ENCODE data around the gene RAET1G. TPM values are rescaled to one million over a fixed set of nuclear protein-coding genes. Genes with fewer than 3 reads are reported as not detected.
A peak's percentile ranks its signal among the peaks of the same experiment; 100 is the strongest.

RAET1G gene
- total RNA-seq, 8 experiments from 2014 or later = 0.18 to 5.2 (median 0.56) TPM; not detected in 5

DNA sequence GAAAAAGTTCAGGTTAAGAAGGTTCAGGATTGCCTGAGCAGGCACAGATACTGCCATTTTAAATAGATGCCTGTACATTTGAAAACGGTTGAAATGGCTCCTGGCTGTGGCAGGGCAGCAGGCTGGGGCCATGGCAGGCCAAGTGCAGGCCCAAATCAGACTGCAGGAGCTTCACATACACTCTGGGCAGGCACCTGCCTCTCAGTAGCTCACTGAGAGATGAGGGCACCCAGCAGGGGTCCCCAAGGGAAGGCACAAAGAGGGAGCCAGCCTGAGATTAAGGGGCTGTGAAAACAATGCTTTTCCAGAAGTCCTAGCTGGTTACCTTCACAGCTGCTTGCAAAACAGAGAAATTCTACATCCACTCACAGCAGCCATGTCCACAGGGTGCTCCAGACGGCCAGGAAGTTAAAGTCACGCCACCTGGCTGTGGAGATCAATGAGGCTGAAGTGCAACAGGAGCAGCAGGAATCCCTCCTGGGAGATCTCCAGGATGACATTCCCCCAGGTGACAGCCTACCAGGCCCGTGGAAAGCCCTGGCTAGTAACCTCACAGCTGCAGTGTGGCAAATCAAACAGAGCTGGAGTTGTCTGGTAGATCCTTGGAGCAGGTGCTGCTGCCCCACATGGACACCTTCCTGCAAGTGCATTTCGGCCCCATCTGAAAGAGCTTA lies 18.8 kb downstream of the RAET1G start:
- Histone ChIP-seq H3K4me1 (replicated peaks in 1 of 2) (no peaks in the 10 kb centered on the region), H3K4me3 (no peak overlapping the region), H3K27ac (no peak overlapping the region)
- ATAC-seq (replicated peaks in 6 of 8) = no peak
- in situ Hi-C loops (cut with MboI; ENCODE audit: low pct_unique_long_range_greater_than_20kb in 2 of 9, low sequenced_read_pairs in 9 of 9, unreplicated experiment in 9 of 9) = no loop called here
- WGBS, 10 experiments = 0 to 80% (median 23%) methylated on average over 1 to 5 of the region's 5 CpGs; no CpG with 5 or more reads in 4 of the 10 experiments

DNA sequence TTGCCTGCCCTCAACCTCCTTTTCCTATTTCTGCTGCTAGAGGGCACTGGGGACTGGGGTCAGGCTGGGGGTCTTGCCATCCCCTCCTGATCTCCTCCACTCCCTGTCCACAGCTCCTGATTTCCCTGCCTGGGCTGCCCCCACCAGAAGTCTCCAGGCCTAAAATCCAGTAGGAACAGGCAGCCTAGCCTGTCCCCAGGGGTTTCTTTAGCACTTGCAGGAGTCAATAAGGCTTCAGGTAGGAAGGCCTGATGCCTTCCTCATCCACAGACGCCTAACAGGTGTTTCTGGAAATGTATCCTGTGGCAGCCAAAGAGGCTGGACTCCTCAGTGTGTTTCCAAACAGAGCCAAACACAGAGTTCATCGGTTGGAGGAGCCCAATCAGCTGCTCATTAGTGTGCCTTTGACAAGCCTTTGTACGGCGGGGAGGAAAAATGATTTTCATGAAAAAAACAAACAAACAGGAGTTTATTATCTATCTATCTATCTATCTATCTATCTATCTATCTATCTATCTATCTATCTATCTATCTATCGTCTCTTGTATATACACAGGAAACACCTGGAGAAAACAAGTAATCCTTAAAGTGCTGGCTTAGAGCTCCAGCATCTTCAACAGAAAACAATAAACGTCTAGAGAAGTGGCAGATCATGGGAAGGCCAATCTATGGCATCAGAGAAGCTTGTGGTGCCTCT lies 21.3 kb downstream of the RAET1G start:
- in situ Hi-C loops (cut with MboI; ENCODE audit: low pct_unique_long_range_greater_than_20kb in 2 of 9, low sequenced_read_pairs in 9 of 9, unreplicated experiment in 9 of 9) = no loop called here
- 62 to 83% (median 70%) methylated on average over 3 to 6 of the region's 6 CpGs; no CpG with 5 or more reads in 3 of the 10 experiments for WGBS, 10 experiments
- no peak for ATAC-seq (replicated peaks in 6 of 8)
- H3K4me3 ChIP-seq = no peak overlapping the region
- no peak overlapping the region for H3K27ac ChIP-seq
- no peaks in the 10 kb centered on the region for H3K4me1 ChIP-seq (replicated peaks in 1 of 2)

DNA sequence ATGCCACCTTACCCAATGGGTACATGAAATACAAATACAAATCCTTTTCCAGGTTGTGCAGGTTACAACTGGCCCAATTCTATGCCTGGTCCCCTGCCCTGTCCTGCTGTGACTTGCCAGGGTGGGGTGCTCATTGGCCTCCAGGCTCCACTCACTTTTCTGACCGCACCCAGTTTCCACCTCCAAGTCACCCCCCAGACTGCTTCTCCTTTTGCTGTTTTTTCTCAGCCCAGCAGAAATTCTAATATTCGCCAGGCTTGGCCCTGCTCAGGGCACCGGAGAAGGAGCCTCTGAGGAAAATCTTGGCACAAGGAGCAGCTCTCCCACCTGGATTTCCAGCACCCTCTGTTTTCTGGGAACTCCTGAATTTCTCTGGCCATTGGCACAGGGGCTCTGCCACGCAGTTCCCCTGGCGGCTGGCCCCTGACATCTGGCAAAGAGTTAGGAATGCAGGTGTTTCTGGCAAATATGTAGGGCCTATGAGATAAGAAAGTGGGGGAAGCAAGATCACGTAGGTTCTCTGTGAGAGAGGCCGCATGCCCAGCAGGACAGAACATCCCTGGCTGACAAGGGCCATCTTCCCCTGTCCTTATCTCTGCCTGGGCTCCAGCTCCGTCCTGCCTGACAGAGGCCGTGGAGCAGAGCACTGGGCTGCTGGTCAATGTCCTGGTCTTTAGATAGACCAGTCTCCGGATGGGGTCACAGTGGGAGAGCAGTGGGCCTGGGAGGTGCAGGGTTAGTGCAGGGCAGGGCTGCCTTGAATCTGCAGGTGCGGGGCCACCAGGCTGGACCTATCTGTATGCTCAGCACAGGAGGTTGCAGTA lies 22.1 kb downstream of the RAET1G start:
- in situ Hi-C loops (cut with MboI; ENCODE audit: low pct_unique_long_range_greater_than_20kb in 2 of 9, low sequenced_read_pairs in 9 of 9, unreplicated experiment in 9 of 9) = no loop called here

DNA sequence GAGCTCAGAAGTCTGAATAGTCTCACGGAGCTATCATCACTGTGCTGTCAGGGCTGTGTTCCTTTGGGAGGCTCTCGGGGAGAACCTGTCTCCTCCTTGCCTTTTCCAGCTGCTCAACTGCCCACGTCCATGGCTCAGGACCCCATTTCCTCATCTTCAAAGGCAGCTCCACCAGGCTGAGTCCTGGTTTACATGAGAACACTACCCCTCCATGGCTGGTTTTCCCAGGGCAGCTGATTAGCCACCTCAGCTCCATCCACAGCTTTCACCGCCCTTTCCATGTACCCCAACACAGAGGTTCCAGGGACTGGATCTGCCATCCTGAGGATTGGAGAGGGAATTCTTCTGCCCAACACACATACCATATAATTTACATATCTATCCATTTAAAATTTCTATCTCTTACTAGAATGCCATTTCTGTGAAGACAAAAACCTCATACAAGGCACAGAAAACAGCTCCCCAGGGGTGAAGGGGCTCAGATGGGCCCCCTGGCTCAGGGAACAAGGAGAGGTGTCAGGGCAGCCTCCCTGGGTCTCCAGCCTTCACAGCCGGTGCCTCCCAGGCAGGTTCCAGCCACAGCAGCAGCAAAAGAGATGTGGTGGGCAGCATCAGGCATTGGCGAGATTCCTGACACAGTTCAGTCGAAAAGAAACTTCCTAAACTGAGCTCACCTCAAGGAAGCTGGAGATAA lies 22.8 kb downstream of the RAET1G start:
- Histone ChIP-seq H3K4me3 (no peak overlapping the region), H3K27ac (no peak overlapping the region), H3K4me1 (replicated peaks in 1 of 2) (no peaks in the 10 kb centered on the region)
- no peak for ATAC-seq (replicated peaks in 6 of 8)
- in situ Hi-C loops (cut with MboI; ENCODE audit: low pct_unique_long_range_greater_than_20kb in 2 of 9, low sequenced_read_pairs in 9 of 9, unreplicated experiment in 9 of 9) = no loop called here
- WGBS, 10 experiments = 20 to 80% (median 68%) methylated on average over 1 to 4 of the region's 7 CpGs; no CpG with 5 or more reads in 2 of the 10 experiments

More for the DNA sequence above, 22.1 kb downstream of the RAET1G start:
- peak in 1 of 8 experiments; percentile 10 for ATAC-seq (replicated peaks in 6 of 8)
- no peaks in the 10 kb centered on the region for H3K4me1 ChIP-seq (replicated peaks in 1 of 2)
- no peak overlapping the region for H3K27ac ChIP-seq
- H3K4me3 ChIP-seq = no peak overlapping the region
- 60 to 100% (median 90%) methylated on average over 1 to 7 of the region's 11 CpGs; no CpG with 5 or more reads in 3 of the 10 experiments for WGBS, 10 experiments

DNA sequence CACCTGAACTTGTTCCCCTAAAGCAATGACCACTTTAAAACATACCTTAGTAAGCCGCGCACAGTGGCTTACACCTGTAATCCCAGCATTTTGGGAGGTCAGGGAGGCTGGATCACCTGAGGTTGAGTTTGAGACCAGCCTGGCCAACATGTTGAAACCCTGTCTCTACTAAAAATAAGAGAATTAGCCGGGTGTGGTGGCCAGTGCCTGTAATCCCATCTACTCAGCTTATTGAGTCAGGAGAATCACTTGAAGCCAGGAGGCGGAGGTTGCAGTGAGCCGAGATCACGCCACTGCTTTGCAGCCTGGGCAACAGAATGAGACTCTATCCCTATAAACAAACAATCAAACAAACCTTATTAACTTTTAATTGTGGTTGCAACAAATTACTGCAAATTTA lies 23.4 kb downstream of the RAET1G start:
- Histone ChIP-seq H3K4me3 (no peak overlapping the region), H3K27ac (no peak overlapping the region), H3K4me1 (replicated peaks in 1 of 2) (no peaks in the 10 kb centered on the region)
- in situ Hi-C loops (cut with MboI; ENCODE audit: low pct_unique_long_range_greater_than_20kb in 2 of 9, low sequenced_read_pairs in 9 of 9, unreplicated experiment in 9 of 9) = no loop called here
- no peak for ATAC-seq (replicated peaks in 6 of 8)
- 0 to 93% (median 87%) methylated on average over 1 to 6 of the region's 6 CpGs; no CpG with 5 or more reads in 4 of the 10 experiments for WGBS, 10 experiments

DNA sequence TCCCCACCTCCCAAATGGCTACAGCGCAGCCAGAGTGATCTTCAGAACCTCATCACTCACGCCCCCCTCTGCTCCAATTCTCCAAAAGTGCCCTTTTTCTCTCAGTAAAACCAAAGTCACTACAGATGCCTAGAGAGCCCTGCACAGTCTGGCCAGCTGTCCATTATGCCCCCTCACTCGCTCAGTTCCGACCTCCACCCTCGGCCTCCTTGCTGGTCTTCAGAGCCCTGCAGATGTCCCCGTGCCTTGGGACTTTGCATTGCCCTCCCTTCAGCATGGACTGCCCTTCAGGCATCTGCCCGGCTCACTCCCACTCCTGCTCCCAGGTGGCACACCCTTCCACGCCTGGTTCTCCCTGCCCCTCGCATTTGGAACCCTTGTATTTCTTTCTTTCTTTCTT lies 24.0 kb downstream of the RAET1G start:
- no peak overlapping the region for H3K27ac ChIP-seq
- WGBS, 10 experiments = 70 to 90% (median 80%) methylated on average over 2 to 9 of the region's 9 CpGs; no CpG with 5 or more reads in 3 of the 10 experiments
- ATAC-seq (replicated peaks in 6 of 8) = no peak
- in situ Hi-C loops (cut with MboI; ENCODE audit: low pct_unique_long_range_greater_than_20kb in 2 of 9, low sequenced_read_pairs in 9 of 9, unreplicated experiment in 9 of 9) = no loop called here
- no peaks in the 10 kb centered on the region for H3K4me1 ChIP-seq (replicated peaks in 1 of 2)
- H3K4me3 ChIP-seq = no peak overlapping the region

DNA sequence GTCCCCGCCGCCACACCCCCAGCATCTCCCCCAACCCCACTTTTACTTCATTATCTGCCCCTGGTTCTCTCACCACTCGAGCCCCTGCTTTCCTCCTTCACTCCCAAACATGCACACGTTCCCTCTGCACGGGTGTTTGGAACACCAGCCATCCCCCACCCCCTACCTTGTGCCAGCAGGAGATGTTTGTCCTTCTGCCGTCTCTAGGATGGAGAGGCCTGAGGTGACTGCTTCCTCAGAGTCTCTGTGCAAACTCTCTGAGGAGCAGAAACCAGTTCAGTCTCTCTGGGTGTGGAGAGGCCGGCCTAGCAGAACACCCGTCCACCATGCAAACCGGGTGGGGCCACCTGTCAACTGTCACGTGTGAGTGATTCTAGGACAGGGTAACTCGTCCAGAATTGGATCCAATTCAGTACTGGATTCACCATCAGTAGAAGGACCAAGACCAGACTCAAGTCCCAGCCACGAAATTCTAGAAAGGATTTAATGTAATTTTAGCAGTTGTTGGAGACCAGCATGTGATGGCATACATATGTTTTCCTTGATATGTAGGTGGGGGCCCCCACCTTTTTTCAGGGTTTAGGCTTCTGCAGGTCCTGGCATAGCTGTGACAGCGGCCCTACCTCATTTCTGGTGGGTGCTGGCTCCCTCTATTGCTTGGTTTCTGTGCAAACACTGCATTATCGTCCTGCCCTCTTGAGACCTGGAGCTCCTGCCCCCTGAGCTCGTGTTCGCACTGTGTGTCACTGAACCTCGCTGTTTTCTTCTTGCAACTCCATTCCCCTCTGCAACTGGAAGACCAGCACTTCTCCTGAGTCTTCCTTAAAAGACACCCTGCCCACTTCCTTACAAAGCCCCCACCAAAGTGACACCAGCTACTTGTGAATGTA lies 24.8 kb downstream of the RAET1G start, which contains the start of gene RAET1E:
Gene RAET1E (minus strand): TSS at position 259 of the 890 bp plus-strand sequence. CDS start 7,212 bp downstream, outside the sequence.
- 35 to 100% (median 53%) methylated on average over 1 to 8 of the region's 17 CpGs; no CpG with 5 or more reads in 1 of the 10 experiments for WGBS, 10 experiments
- Histone ChIP-seq H3K4me3 (no peak within 1 kb of the TSS), H3K27ac (no peak within 1 kb of the TSS), H3K4me1 (replicated peaks in 1 of 2) (no peaks in the 10 kb centered on the region)
- in situ Hi-C loops (cut with MboI; ENCODE audit: low pct_unique_long_range_greater_than_20kb in 2 of 9, low sequenced_read_pairs in 9 of 9, unreplicated experiment in 9 of 9) = no loop called here
- ATAC-seq (replicated peaks in 6 of 8) = peak in 2 of 8 experiments; percentile 4 to 15

DNA sequence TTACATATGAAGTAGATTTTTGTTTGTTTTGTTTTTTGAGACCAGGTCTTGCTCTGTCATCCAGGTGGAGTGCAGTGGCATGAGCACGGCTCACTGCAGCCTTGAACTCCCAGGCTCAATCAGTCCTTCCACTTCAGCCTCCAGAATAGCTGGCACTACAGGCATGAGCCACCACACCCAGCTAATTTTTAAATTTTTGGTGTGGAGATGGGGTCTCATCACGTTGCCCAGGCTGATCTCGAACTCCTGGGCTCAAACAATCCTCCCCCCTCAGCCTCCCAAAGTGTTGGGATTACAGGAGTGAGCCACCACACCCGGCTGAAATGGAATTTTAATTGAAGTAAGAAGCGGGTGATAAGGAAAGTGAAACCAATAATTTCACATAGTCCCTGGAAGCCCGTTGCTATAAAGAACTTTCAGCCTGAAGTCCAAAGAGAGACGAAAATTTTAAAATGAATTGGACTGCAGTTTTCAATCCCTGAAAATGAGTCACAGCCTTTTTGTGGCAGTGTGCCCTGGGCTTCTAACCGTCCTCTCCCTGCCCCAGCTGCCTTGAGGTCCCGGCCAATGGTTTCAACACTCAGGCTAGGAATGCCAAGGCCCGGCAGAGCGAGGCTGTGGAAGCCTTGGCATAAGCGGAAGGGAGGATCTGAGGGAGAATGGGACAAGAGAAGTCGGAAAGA lies 25.8 kb downstream of the RAET1G start:
- no peak overlapping the region for H3K4me3 ChIP-seq
- WGBS, 10 experiments = 7 to 90% (median 59%) methylated on average over 1 to 12 of the region's 13 CpGs
- no peaks in the 10 kb centered on the region for H3K4me1 ChIP-seq (replicated peaks in 1 of 2)
- no peak overlapping the region for H3K27ac ChIP-seq
- ATAC-seq (replicated peaks in 6 of 8) = peak in 3 of 8 experiments; percentile 32 to 79 (median 78)
- in situ Hi-C loops (cut with MboI; ENCODE audit: low pct_unique_long_range_greater_than_20kb in 2 of 9, low sequenced_read_pairs in 9 of 9, unreplicated experiment in 9 of 9) = no loop called here

DNA sequence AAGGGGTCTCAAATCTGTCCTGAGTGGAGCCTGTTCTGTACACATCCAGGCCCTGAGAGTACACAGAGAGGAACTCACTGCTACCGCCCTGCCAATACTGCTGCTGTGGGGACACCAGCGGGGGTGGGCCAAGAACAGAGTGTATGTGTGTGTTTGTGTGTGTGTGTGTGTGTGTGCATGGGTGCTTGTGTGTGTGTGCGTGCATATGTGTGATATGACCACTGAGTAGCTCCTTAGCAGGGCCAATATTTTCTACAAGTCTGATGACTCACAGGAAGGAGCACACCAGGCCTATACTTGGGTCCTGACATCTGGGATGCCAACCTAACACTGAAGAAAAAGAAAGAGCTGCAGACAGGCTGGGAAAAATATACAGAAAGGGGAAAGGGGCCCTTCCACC lies 26.4 kb downstream of the RAET1G start:
- Histone ChIP-seq H3K4me1 (replicated peaks in 1 of 2) (no peaks in the 10 kb centered on the region), H3K4me3 (no peak overlapping the region), H3K27ac (no peak overlapping the region)
- in situ Hi-C loops (cut with MboI; ENCODE audit: low pct_unique_long_range_greater_than_20kb in 2 of 9, low sequenced_read_pairs in 9 of 9, unreplicated experiment in 9 of 9) = no loop called here
- 57 to 80% (median 60%) methylated on average over 1 to 3 of the region's 3 CpGs; no CpG with 5 or more reads in 5 of the 10 experiments for WGBS, 10 experiments
- no peak for ATAC-seq (replicated peaks in 6 of 8)

DNA sequence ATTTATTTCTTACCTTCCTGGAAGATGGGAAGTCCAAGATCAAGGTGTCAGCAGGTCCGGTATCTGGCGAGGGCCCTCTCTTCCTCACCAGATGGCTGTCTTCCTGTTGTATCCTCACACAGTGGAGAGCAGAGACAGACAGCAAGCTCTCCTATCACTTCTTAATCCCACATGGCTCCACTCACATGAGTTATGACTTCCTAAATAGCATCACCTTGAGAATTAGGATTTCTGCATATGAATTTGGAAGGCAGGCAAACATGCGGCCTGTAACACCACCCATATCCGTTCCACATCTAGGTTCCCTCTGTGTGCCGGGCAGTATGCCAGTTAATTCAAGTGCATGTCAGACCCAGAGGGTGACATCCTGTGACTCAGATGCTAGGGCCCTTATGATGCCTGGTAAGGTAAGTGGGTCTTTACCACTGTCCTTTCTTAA lies 27.1 kb downstream of the RAET1G start:
- in situ Hi-C loops (cut with MboI; ENCODE audit: low pct_unique_long_range_greater_than_20kb in 2 of 9, low sequenced_read_pairs in 9 of 9, unreplicated experiment in 9 of 9) = no loop called here
- 79 to 92% (median 89%) methylated on average over 2 of the region's 5 CpGs; no CpG with 5 or more reads in 6 of the 10 experiments for WGBS, 10 experiments
- ATAC-seq (replicated peaks in 6 of 8) = peak in 2 of 8 experiments; percentile 5 to 54

DNA sequence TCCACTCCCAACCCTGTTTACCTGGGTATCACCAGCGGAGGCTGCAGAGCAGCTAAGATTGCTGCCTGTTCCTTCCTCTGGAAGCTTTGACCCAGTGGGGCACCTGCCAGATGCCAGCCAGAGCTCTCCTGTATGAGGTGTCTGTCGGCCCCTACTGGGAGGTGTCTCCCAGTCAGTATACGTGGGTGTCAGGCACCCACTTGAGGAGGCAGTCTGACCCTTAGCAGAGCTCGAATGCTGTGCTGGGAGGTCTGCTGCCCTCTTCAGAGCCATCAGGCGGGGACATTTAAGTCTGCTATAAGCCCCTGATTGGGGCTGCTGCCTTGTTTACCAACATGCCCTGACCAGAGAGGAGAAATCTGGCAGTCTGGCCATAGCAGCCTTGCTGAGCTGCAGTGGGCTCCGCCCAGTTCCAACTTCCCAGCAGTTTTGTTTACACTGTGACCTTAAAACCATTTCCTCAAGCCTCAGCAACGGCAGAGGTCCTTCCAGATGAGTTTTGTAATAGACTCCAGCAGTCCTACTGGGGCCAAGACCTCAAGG lies 27.8 kb downstream of the RAET1G start:
- in situ Hi-C loops (cut with MboI; ENCODE audit: low pct_unique_long_range_greater_than_20kb in 2 of 9, low sequenced_read_pairs in 9 of 9, unreplicated experiment in 9 of 9) = no loop called here
- Histone ChIP-seq H3K27ac (no peak overlapping the region), H3K4me1 (replicated peaks in 1 of 2) (no peaks in the 10 kb centered on the region), H3K4me3 (no peak overlapping the region)
- WGBS, 10 experiments = 30 to 100% (median 55%) methylated on average over 1 to 5 of the region's 7 CpGs; no CpG with 5 or more reads in 2 of the 10 experiments
- ATAC-seq (replicated peaks in 6 of 8) = peak in 3 of 8 experiments; percentile 19 to 61 (median 21)

More for the DNA sequence above, 27.1 kb downstream of the RAET1G start:
- no peak overlapping the region for H3K27ac ChIP-seq
- no peak overlapping the region for H3K4me3 ChIP-seq
- H3K4me1 ChIP-seq (replicated peaks in 1 of 2) = no peaks in the 10 kb centered on the region
